Astrocyte (in vitro differentiated cells and primary cell): Measurements from ENCODE around the gene RBM20. TPM values are rescaled to one million over a fixed set of nuclear protein-coding genes. Genes with fewer than 3 reads are reported as not detected.

Source experiments
- DNase-seq: peaks from one replicate; pipeline ENCODE4 v3.0.0-alpha.2; 2010; ENCODE audit warnings: low read depth
- FAIRE-seq: peaks from 2 replicates; lab custom pipeline; 2011; peaks lifted over from hg19 to GRCh38; lab: Jason Lieb, UNC
- H2AFZ ChIP-seq: 2 replicates; pipeline ENCODE4 v1.6.0; 2012; ENCODE audit warnings: low read depth, low read length, inconsistent platforms
- H3K27ac ChIP-seq: 2 replicates; pipeline ENCODE4 v1.5.1; 2011; ENCODE audit warnings: low read depth, low read length, inconsistent platforms
- H3K27me3 ChIP-seq: 2 replicates; pipeline ENCODE4 v1.6.0; 2011; ENCODE audit warnings: low read length, inconsistent platforms; ENCODE audit not compliant: insufficient read depth
- H3K36me3 ChIP-seq: 2 replicates; pipeline ENCODE4 v1.5.1; 2011; ENCODE audit warnings: low read length, inconsistent platforms; ENCODE audit not compliant: insufficient read depth
- H3K4me1 ChIP-seq: 2 replicates; pipeline ENCODE4 v1.5.1; 2011; ENCODE audit warnings: low read length, inconsistent platforms; ENCODE audit not compliant: insufficient read depth
- H3K4me2 ChIP-seq: 2 replicates; pipeline ENCODE4 v1.6.0; 2012; ENCODE audit warnings: low read length, inconsistent platforms
- H3K4me3 ChIP-seq: 2 replicates; pipeline ENCODE4 v1.5.1; 2011; ENCODE audit warnings: low read depth, mild to moderate bottlenecking, low read length, inconsistent platforms; ENCODE audit not compliant: insufficient read depth
- H3K79me2 ChIP-seq: 2 replicates; pipeline ENCODE4 v1.6.0; 2012; ENCODE audit warnings: mild to moderate bottlenecking, low read length, inconsistent platforms; ENCODE audit not compliant: insufficient read depth
- H3K9ac ChIP-seq: 2 replicates; pipeline ENCODE4 v1.6.0; 2012; ENCODE audit warnings: mild to moderate bottlenecking, low read length, inconsistent platforms
- H3K9me3 ChIP-seq: 2 replicates; pipeline ENCODE4 v1.5.1; 2012; ENCODE audit warnings: low read depth, mild to moderate bottlenecking, low read length, inconsistent platforms; ENCODE audit not compliant: insufficient read depth
- H4K20me1 ChIP-seq: 2 replicates; pipeline ENCODE4 v1.6.0; 2012; ENCODE audit warnings: low read length, inconsistent platforms; ENCODE audit not compliant: insufficient read depth
- H3K27ac Mint-ChIP-seq: one replicate; pipeline ENCODE4 v1.8.0; 2021; ENCODE audit warnings: mild to moderate bottlenecking, mixed read lengths; ENCODE audit not compliant: unreplicated experiment
- H3K27me3 Mint-ChIP-seq: one replicate; pipeline ENCODE4 v1.8.0; 2021; ENCODE audit warnings: low read depth, mixed read lengths; ENCODE audit not compliant: unreplicated experiment
- H3K36me3 Mint-ChIP-seq: one replicate; pipeline ENCODE4 v1.8.0; 2021; ENCODE audit warnings: low read depth, mixed read lengths; ENCODE audit not compliant: unreplicated experiment
- H3K4me1 Mint-ChIP-seq: one replicate; pipeline ENCODE4 v1.8.0; 2021; ENCODE audit warnings: low read depth, mixed read lengths; ENCODE audit not compliant: unreplicated experiment
- H3K4me3 Mint-ChIP-seq: one replicate; pipeline ENCODE4 v1.8.0; 2021; ENCODE audit warnings: mild to moderate bottlenecking, moderate library complexity, mixed read lengths; ENCODE audit not compliant: unreplicated experiment
- H3K9me3 Mint-ChIP-seq: one replicate; pipeline ENCODE4 v1.8.0; 2021; ENCODE audit warnings: mild to moderate bottlenecking, mixed read lengths; ENCODE audit not compliant: unreplicated experiment
- CTCF ChIP-seq: IDR thresholded peaks from 2 replicates; pipeline ENCODE4 v1.5.1; 2011; ENCODE audit warnings: low read depth, mild to moderate bottlenecking, inconsistent platforms, low read length, moderate library complexity; ENCODE audit not compliant: insufficient read depth
- EZH2 ChIP-seq: IDR thresholded peaks from 2 replicates; pipeline ENCODE4 v1.6.1; 2012; ENCODE audit warnings: mild to moderate bottlenecking, low read length, inconsistent platforms; ENCODE audit not compliant: insufficient read depth
- total RNA-seq: library from RNA; stranded (reverse); gene quantifications from 2 replicates; pipeline ENCODE4 v1.2.1, GENCODE V29; 2021

RBM20 gene
- total RNA-seq, 1 donor from 2014 or later, result 1.5 TPM

- H3K27ac ChIP-seq, result no peak overlapping the region
- no peak for DNase-seq
- H3K4me1 Mint-ChIP-seq, result no peaks in the 10 kb centered on the region
- no peak overlapping the region for H3K4me2 ChIP-seq
- no peaks in the 10 kb centered on the region for H4K20me1 ChIP-seq
- no peaks in the 10 kb centered on the region for H3K9me3 Mint-ChIP-seq
- no peaks in the 10 kb centered on the region for H3K27me3 ChIP-seq
- no peak overlapping the region for H3K4me3 Mint-ChIP-seq
- no peaks in the 10 kb centered on the region for H3K36me3 ChIP-seq
- H2AFZ ChIP-seq, result no peak overlapping the region
- TF ChIP-seq EZH2, result no peak
- no peak for TF ChIP-seq CTCF
- H3K9me3 ChIP-seq, result no peaks in the 10 kb centered on the region
- H3K9ac ChIP-seq, result no peak overlapping the region
- no peaks in the 10 kb centered on the region for H3K79me2 ChIP-seq
- no peak overlapping the region for H3K27ac Mint-ChIP-seq
- H3K4me1 ChIP-seq, result no peaks in the 10 kb centered on the region
- H3K36me3 Mint-ChIP-seq, result no peaks in the 10 kb centered on the region
- H3K27me3 Mint-ChIP-seq, result peaks cover 28% of the 10 kb centered on the region
- H3K4me3 ChIP-seq, result no peak overlapping the region
- no peak for FAIRE-seq
These were observed 199.9 kb downstream of the RBM20 start for GRCh38 chr10:110843796-110844616.

- H3K27me3 ChIP-seq, result peaks cover 2% of the 10 kb centered on the region
- H3K27me3 Mint-ChIP-seq, result peaks cover 29% of the 10 kb centered on the region
- H3K4me1 ChIP-seq, result no peaks in the 10 kb centered on the region
- H3K4me1 Mint-ChIP-seq, result no peaks in the 10 kb centered on the region
- no peak for DNase-seq
- H3K9ac ChIP-seq, result no peak overlapping the region
- H3K4me2 ChIP-seq, result no peak overlapping the region
- TF ChIP-seq CTCF (no peak), EZH2 (no peak)
- H3K9me3 Mint-ChIP-seq, result no peaks in the 10 kb centered on the region
- H3K36me3 Mint-ChIP-seq, result no peaks in the 10 kb centered on the region
- H4K20me1 ChIP-seq, result no peaks in the 10 kb centered on the region
- H3K27ac ChIP-seq, result no peak overlapping the region
- H2AFZ ChIP-seq, result no peak overlapping the region
- no peaks in the 10 kb centered on the region for H3K79me2 ChIP-seq
- no peaks in the 10 kb centered on the region for H3K9me3 ChIP-seq
- H3K27ac Mint-ChIP-seq, result no peak overlapping the region
- no peak overlapping the region for H3K4me3 Mint-ChIP-seq
- FAIRE-seq, result no peak
- H3K36me3 ChIP-seq, result no peaks in the 10 kb centered on the region
- no peak overlapping the region for H3K4me3 ChIP-seq
These were observed 200.4 kb downstream of the RBM20 start for GRCh38 chr10:110844617-110844881.

DNA sequence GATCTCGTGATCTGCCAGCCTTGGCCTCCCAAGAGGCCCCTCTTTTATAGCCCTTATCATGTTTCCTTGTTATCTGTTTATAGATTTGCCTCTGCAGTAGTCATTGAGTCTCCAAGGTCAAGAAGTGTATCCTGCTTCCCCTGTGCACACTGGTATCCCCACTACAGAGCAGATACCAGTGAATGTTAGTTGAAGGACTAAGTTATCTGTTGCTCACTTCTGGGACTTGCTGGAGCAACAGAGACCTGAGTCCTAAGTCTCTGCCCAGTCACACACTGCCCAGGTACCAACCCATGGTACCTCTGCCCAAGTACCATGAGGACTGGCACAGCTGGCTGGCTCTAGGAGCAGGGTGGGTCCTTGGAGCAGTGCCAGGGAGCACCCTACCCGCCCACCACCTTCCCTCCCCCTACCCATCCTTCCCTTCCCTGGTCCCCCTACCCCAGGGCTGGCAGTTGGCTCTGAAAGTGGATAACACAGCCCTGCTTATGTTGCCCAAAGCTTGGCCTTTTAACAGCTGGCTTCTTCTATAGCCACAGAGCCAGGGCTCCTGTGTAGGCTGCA, 201.1 kb downstream of the RBM20 start:
- no peak overlapping the region for H3K4me3 Mint-ChIP-seq
- no peaks in the 10 kb centered on the region for H3K4me1 Mint-ChIP-seq
- FAIRE-seq (no peak), DNase-seq (no peak)
- H3K27me3 ChIP-seq, result peaks cover 2% of the 10 kb centered on the region
- no peaks in the 10 kb centered on the region for H3K36me3 Mint-ChIP-seq
- H3K9me3 ChIP-seq, result no peaks in the 10 kb centered on the region
- H3K4me1 ChIP-seq, result no peaks in the 10 kb centered on the region
- H3K27ac Mint-ChIP-seq, result no peak overlapping the region
- H2AFZ ChIP-seq, result no peak overlapping the region
- no peaks in the 10 kb centered on the region for H4K20me1 ChIP-seq
- H3K9ac ChIP-seq, result no peak overlapping the region
- no peak overlapping the region for H3K4me2 ChIP-seq
- H3K27ac ChIP-seq, result no peak overlapping the region
- H3K27me3 Mint-ChIP-seq, result peaks cover 29% of the 10 kb centered on the region
- TF ChIP-seq EZH2 (no peak), CTCF (no peak)
- no peaks in the 10 kb centered on the region for H3K9me3 Mint-ChIP-seq
- no peak overlapping the region for H3K4me3 ChIP-seq
- H3K36me3 ChIP-seq, result no peaks in the 10 kb centered on the region
- H3K79me2 ChIP-seq, result no peaks in the 10 kb centered on the region
